CD4-positive, alpha-beta memory T cell (primary cell): ENCODE results near the gene TFF2. TPM values are rescaled to one million over a fixed set of nuclear protein-coding genes. Genes with fewer than 3 reads are reported as not detected.

Experiments used
- CTCF ChIA-PET: fragments of 350-600 bp; sonication (Branson Sonifier 250); formaldehyde crosslinking; loops from one replicate; lab custom pipeline; 2021; ENCODE audit warnings: inconsistent platforms; ENCODE audit not compliant: partially characterized antibody; lab: Charles Lee
- POLR2A ChIA-PET: fragments of 350-600 bp; sonication (Branson Sonifier 250); formaldehyde crosslinking; loops from one replicate; lab custom pipeline; 2021; ENCODE audit not compliant: partially characterized antibody; lab: Charles Lee
- DNase-seq, 5 donors: peaks; one replicate each; pipeline versions ENCODE4 v3.0.0 to v3.0.0-alpha.2; 2020 to 2022; ENCODE audit warnings: mixed read lengths in 1 of 5
- H3K27ac ChIP-seq: one replicate; pipeline ENCODE4 v1.7.0; 2013; ENCODE audit warnings: low read depth, low read length
- H3K27me3 ChIP-seq: 2 replicates; pipeline ENCODE4 v1.7.0; 2013; ENCODE audit warnings: mild to moderate bottlenecking, low read length, moderate library complexity; ENCODE audit not compliant: insufficient read depth
- H3K36me3 ChIP-seq: 2 replicates; pipeline ENCODE4 v1.7.0; 2013; ENCODE audit warnings: mild to moderate bottlenecking, low read length, moderate library complexity; ENCODE audit not compliant: insufficient read depth
- H3K4me1 ChIP-seq: 2 replicates; pipeline ENCODE4 v1.7.0; 2013; ENCODE audit warnings: mild to moderate bottlenecking, low read length, moderate library complexity; ENCODE audit not compliant: insufficient read depth
- H3K4me3 ChIP-seq, 2 donors: one replicate each; pipeline ENCODE4 v1.7.0; 2013; ENCODE audit warnings: low read length in 2 of 2, mild to moderate bottlenecking in 1 of 2
- H3K9me3 ChIP-seq, 2 donors: one replicate each; pipeline ENCODE4 v1.7.0; 2013; ENCODE audit warnings: low read length in 2 of 2, control low read depth in 1 of 2; ENCODE audit not compliant: control insufficient read depth in 1 of 2
- H3K27ac Mint-ChIP-seq, 7 donors: one replicate each; pipeline ENCODE4 v1.8.0; 2020 to 2021; ENCODE audit warnings: mixed read lengths in 7 of 7, mild to moderate bottlenecking in 6 of 7, inconsistent platforms in 3 of 7, moderate library complexity in 3 of 7
- H3K27me3 Mint-ChIP-seq, 2 donors: one replicate each; pipeline ENCODE4 v1.8.0; 2020 to 2021; ENCODE audit warnings: mixed read lengths in 2 of 2
- H3K36me3 Mint-ChIP-seq, 2 donors: one replicate each; pipeline ENCODE4 v1.8.0; 2020 to 2021; ENCODE audit warnings: mixed read lengths in 2 of 2, inconsistent platforms in 1 of 2, mild to moderate bottlenecking in 1 of 2
- H3K4me1 Mint-ChIP-seq, 4 donors: one replicate each; pipeline ENCODE4 v1.8.0; 2020 to 2021; ENCODE audit warnings: mixed read lengths in 4 of 4, mild to moderate bottlenecking in 1 of 4
- H3K4me3 Mint-ChIP-seq, 8 donors: one replicate each; pipeline ENCODE4 v1.8.0; 2020 to 2021; ENCODE audit warnings: mixed read lengths in 8 of 8, mild to moderate bottlenecking in 7 of 8, moderate library complexity in 6 of 8, inconsistent platforms in 3 of 8
- H3K9me3 Mint-ChIP-seq, 8 donors: one replicate each; pipeline ENCODE4 v1.8.0; 2020 to 2021; ENCODE audit warnings: mixed read lengths in 8 of 8, mild to moderate bottlenecking in 5 of 8, inconsistent platforms in 3 of 8, moderate library complexity in 1 of 8
- intact Hi-C: fragments of 100-400 bp; cut with micrococcal nuclease; formaldehyde crosslinking; loops from one replicate; pipeline ENCODE4 v1.15.1; 2023
- polyA plus RNA-seq, 2 donors: library from polyadenylated mRNA; unstranded; fragments of 300-500 nt; fragmentation: Illumina TruSeq; gene quantifications; one replicate each; pipeline ENCODE4 v1.2.3, GENCODE V29; 2021
- total RNA-seq, 2 experiments: library from RNA; stranded (reverse); gene quantifications; one replicate each; pipeline ENCODE4 v1.2.3, GENCODE V29; 2021

TFF2 gene
- total and polyA plus RNA-seq, 4 experiments from 2014 or later = not detected

- Mint-ChIP-seq H3K27me3 (no peaks in the 10 kb centered on the region), H3K27ac (no peak overlapping the region), H3K4me3 (no peak overlapping the region), H3K4me1 (peaks cover 3 to 6% (median 4%) of the 10 kb centered on the region in 4 donors), H3K36me3 (peaks cover 0 to 15% of the 10 kb centered on the region in 2 donors), H3K9me3 (peaks cover 0 to 17% (median 14%) of the 10 kb centered on the region in 8 donors)
- Histone ChIP-seq H3K9me3 (peaks cover 5 to 7% of the 10 kb centered on the region in 2 donors), H3K27me3 (no peaks in the 10 kb centered on the region), H3K27ac (no peak overlapping the region), H3K36me3 (no peaks in the 10 kb centered on the region), H3K4me1 (peaks cover 6% of the 10 kb centered on the region), H3K4me3 (no peak overlapping the region)
- intact Hi-C loops = loop anchor here (2.0 kb wide), 1 partner anchor 45 kb away; no protein-coding TSS in a partner anchor
- ChIA-PET POLR2A (interaction anchor here (3.3 kb wide), 1 partner anchor 24 kb away, joined by 21 read pairs; the partner anchor contains the start of gene UBASH3A), CTCF (interaction anchor here (1.0 kb wide), 1 partner anchor 13 kb away, joined by 3 read pairs; no protein-coding TSS in a partner anchor)
- DNase-seq = no peak
Measured at GRCh38 chr21:42379426-42380215, 28.8 kb upstream of the TFF2 start.

GRCh38 chr21:42378418-42378817 lies 27.6 kb upstream of the TFF2 start:
- CTCF ChIA-PET = no interaction called here
- H3K4me1 Mint-ChIP-seq = peaks cover 3 to 9% (median 5%) of the 10 kb centered on the region in 4 donors

GRCh38 chr21:42377951-42378340 lies 27.2 kb upstream of the TFF2 start:
- intact Hi-C loops = no loop called here
- peaks cover 5 to 7% of the 10 kb centered on the region in 2 donors for H3K9me3 ChIP-seq
- Mint-ChIP-seq H3K27ac (no peak overlapping the region), H3K9me3 (peaks cover 0 to 17% (median 14%) of the 10 kb centered on the region in 8 donors), H3K4me1 (peaks cover 3 to 9% (median 5%) of the 10 kb centered on the region in 4 donors), H3K27me3 (no peaks in the 10 kb centered on the region), H3K4me3 (no peak overlapping the region), H3K36me3 (peaks cover 0 to 15% of the 10 kb centered on the region in 2 donors)
- H3K36me3 ChIP-seq = no peaks in the 10 kb centered on the region
- ChIA-PET CTCF (no interaction called here), POLR2A (no interaction called here)
- H3K4me3 ChIP-seq = no peak overlapping the region
- H3K4me1 ChIP-seq = no peaks in the 10 kb centered on the region
- no peaks in the 10 kb centered on the region for H3K27me3 ChIP-seq
- DNase-seq = no peak
- H3K27ac ChIP-seq = no peak overlapping the region

More at GRCh38 chr21:42378418-42378817, 27.6 kb upstream of the TFF2 start:
- no peak for DNase-seq
- H3K27ac ChIP-seq = no peak overlapping the region
- Mint-ChIP-seq H3K4me3 (no peak overlapping the region), H3K27ac (no peak overlapping the region), H3K27me3 (no peaks in the 10 kb centered on the region), H3K36me3 (peaks cover 0 to 15% of the 10 kb centered on the region in 2 donors), H3K9me3 (peaks cover 0 to 17% (median 14%) of the 10 kb centered on the region in 8 donors)
- H3K9me3 ChIP-seq = peaks cover 5 to 7% of the 10 kb centered on the region in 2 donors
- intact Hi-C loops = no loop called here
- no peak overlapping the region for H3K4me3 ChIP-seq
- no peaks in the 10 kb centered on the region for H3K27me3 ChIP-seq
- no peaks in the 10 kb centered on the region for H3K4me1 ChIP-seq
- H3K36me3 ChIP-seq = no peaks in the 10 kb centered on the region
- POLR2A ChIA-PET = no interaction called here

- Mint-ChIP-seq H3K4me3 (no peak overlapping the region), H3K36me3 (peaks cover 0 to 10% of the 10 kb centered on the region in 2 donors), H3K27ac (peak overlapping the region in 1 of 7 donors; percentile 56), H3K9me3 (peaks cover 0 to 13% (median 10%) of the 10 kb centered on the region in 8 donors), H3K4me1 (peaks cover 3 to 7% (median 5%) of the 10 kb centered on the region in 4 donors), H3K27me3 (no peaks in the 10 kb centered on the region)
- DNase-seq = no peak
- H3K4me3 ChIP-seq = no peak overlapping the region
- intact Hi-C loops = no loop called here
- no peaks in the 10 kb centered on the region for H3K27me3 ChIP-seq
- H3K4me1 ChIP-seq = no peaks in the 10 kb centered on the region
- H3K9me3 ChIP-seq = peaks cover 5 to 7% of the 10 kb centered on the region in 2 donors
- POLR2A ChIA-PET = no interaction called here
- CTCF ChIA-PET = interaction anchor here (1.4 kb wide), 1 partner anchor 26 kb away, joined by 4 read pairs; the partner anchor contains the start of gene UBASH3A
- H3K27ac ChIP-seq = no peak overlapping the region
- no peaks in the 10 kb centered on the region for H3K36me3 ChIP-seq
Measured at GRCh38 chr21:42377211-42377950, 26.6 kb upstream of the TFF2 start.

- POLR2A ChIA-PET = interaction anchor here (1.5 kb wide), 1 partner anchor 27 kb away, joined by 9 read pairs; the partner anchor contains the start of gene UBASH3A
- H3K4me3 Mint-ChIP-seq = no peak overlapping the region
- Histone ChIP-seq H3K27me3 (no peaks in the 10 kb centered on the region), H3K9me3 (no peaks in the 10 kb centered on the region), H3K36me3 (no peaks in the 10 kb centered on the region), H3K4me3 (no peak overlapping the region), H3K4me1 (no peaks in the 10 kb centered on the region), H3K27ac (no peak overlapping the region)
- peaks cover 0 to 4% (median 2%) of the 10 kb centered on the region in 8 donors for H3K9me3 Mint-ChIP-seq
- H3K4me1 Mint-ChIP-seq = peaks cover 3 to 6% (median 5%) of the 10 kb centered on the region in 4 donors
- no peak for DNase-seq
- H3K36me3 Mint-ChIP-seq = peaks cover 0 to 1% of the 10 kb centered on the region in 2 donors
- no peak overlapping the region for H3K27ac Mint-ChIP-seq
- CTCF ChIA-PET = interaction anchor here (1.4 kb wide), 1 partner anchor 27 kb away, joined by 4 read pairs; the partner anchor contains the start of gene UBASH3A
- H3K27me3 Mint-ChIP-seq = no peaks in the 10 kb centered on the region
- intact Hi-C loops = no loop called here
Measured at GRCh38 chr21:42376338-42376982, 25.7 kb upstream of the TFF2 start.

- Mint-ChIP-seq H3K4me3 (no peak overlapping the region), H3K27ac (no peak overlapping the region), H3K9me3 (peaks cover 0 to 2% (median 0%) of the 10 kb centered on the region in 8 donors), H3K4me1 (peaks cover 3 to 6% (median 4%) of the 10 kb centered on the region in 4 donors), H3K36me3 (no peaks in the 10 kb centered on the region), H3K27me3 (no peaks in the 10 kb centered on the region)
- ChIA-PET CTCF (no interaction called here), POLR2A (interaction anchor here (1.5 kb wide), 1 partner anchor 28 kb away, joined by 9 read pairs; the partner anchor contains the start of gene UBASH3A)
- no peak overlapping the region for H3K4me3 ChIP-seq
- no peak overlapping the region for H3K27ac ChIP-seq
- H3K36me3 ChIP-seq = no peaks in the 10 kb centered on the region
- H3K27me3 ChIP-seq = no peaks in the 10 kb centered on the region
- no peak for DNase-seq
- no peaks in the 10 kb centered on the region for H3K4me1 ChIP-seq
- H3K9me3 ChIP-seq = no peaks in the 10 kb centered on the region
- intact Hi-C loops = no loop called here
Measured at GRCh38 chr21:42375966-42376337, 25.2 kb upstream of the TFF2 start.
